Endometrium (tissue), 2 donors: ENCODE data around the gene DNPH1.
A peak's percentile ranks its signal among the peaks of the same experiment; 100 is the strongest.

ENCODE experiments used
- FAIRE-seq: peaks from 2 replicates; lab custom pipeline; 2012; peaks lifted over from hg19 to GRCh38; lab: Jason Lieb, UNC
- donor health status: control.
- donor health status: control.

DNPH1 gene

DNA sequence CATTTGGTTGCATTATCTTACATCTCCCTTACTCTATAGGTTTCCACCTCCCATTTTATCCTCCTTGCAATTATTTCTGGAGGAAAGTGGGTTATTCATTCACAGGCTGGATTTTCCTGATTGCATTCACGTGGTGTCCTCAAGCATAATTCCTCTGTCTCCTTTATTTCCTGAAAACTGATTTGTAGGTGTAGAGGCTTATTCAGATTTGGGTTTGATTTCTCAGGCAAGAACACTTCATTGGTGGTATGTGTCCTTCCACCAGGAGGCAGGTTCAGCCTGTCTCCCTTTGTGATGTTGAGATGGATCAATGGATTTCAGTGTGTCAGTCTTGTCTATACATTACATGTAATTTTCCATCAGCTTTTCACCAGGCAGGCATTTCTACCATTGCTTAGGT lies 17.3 kb downstream of the DNPH1 start:
- FAIRE-seq: no peak

DNA sequence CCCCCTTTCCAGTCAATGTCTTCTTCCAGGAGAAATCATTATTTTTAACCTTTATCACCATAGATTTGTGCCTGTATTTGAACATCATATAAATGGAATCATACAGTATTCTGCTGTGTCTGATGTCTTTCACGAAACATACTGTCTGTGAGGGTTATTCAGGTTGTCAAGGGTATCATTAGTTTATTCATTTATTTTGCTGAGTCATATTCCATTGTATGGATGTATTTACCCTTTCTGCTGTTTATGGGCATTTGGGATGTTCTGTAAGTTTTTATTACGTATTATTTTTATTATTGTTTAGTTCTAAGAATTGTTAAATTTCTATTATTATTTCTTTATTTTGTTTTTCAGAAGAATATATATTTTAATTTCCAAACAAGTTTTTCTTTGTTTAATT lies 22.0 kb downstream of the DNPH1 start:
- peak; percentile 35 for FAIRE-seq

GRCh38 chr6:43205849-43206248 lies 23.4 kb downstream of the DNPH1 start:
- no peak for FAIRE-seq

DNA sequence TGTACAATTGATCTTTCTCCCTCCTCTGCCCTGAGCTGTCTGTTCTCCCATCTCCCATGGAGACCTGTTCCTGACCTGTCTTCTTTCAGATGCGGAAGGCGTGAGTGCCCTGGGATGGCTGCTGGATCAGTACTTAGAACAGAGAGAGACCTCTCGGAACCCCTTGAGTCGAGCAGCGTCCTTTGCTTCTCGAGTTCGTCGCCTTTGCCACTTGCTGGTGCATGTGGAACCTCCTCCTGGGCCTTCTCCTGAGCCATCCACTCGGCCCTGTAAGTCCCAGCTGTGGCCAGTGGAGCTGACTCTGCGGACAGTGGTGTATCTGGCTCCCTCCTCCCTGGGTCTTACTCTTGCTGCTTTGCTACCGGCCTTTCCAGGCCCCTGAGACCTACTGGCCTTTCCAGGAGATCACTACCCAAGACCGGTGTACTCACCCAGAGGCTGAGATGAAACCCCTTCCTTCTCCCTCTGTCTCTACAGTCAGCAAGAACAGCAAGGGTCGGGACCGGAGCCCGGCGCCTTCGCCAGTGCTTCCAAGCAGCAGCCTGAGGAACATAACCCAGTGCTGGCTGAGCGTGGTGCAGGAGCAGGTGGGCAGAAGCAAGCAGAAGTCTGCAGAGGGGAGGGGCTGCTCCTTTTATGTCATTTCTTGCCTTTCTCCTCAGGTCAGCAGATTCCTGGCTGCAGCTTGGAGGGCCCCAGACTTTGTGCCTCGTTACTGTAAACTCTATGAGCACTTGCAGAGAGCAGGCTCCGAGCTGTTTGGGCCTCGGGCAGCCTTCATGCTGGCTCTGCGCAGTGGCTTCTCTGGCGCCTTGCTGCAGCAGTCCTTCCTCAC lies 24.8 kb downstream of the DNPH1 start:
- no peak for FAIRE-seq

DNA sequence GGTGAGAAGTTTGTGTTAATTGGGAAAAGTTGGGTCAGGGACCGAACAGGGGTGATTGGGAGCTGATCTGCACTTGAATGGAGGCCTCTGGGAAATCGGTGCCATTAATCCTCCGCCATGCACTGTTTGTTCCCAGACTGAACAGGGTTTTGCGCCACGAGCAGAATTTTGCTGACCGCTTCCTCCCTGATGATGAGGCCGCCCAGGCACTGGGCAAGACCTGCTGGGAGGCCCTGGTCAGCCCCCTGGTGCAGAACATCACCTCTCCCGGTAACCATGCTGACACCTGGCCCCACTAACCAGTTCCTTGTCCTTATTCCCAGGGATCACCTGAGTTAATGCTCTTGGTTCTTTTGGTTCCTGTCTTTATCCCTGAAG lies 25.6 kb downstream of the DNPH1 start:
- no peak for FAIRE-seq

- no peak for FAIRE-seq
These were observed 26.1 kb downstream of the DNPH1 start for GRCh38 chr6:43203029-43203717.

DNA sequence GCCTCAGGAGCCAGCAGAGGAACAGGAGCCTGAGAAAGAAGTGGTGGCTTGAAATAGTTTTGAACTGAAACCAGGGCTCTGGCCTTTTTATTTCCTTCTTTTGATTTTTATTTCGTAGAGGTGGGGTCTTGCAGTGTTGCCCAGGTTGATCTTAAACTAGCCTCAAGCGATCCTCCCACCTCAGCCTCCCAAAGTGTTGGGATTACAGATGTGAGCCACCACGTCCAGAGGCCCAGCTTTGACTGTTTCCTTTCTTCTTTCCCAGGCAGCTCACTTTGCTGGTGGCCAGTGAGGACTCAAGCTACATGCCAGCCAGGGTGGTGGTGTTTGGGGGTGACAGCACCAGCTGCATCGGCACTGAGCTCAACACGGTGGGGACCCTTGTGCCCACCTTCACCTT lies 26.8 kb downstream of the DNPH1 start:
- FAIRE-seq: no peak

DNA sequence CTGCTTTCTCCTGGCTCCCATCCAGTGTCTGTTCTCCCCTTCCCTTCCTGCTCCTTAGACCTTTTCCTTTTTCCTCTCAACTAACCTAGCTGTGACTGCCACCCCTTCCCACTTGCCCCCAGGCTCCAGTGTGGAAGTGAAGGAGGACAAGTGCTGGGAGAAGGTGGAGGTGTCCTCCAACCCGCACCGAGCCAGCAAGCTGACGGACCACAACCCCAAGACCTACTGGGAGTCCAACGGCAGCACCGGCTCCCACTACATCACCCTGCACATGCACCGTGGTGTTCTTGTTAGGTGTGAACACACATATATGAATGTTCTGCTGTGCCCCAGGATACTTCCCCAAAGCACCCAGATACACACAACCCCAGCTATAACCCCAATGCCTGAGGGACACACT lies 28.7 kb downstream of the DNPH1 start:
- FAIRE-seq: no peak

DNA sequence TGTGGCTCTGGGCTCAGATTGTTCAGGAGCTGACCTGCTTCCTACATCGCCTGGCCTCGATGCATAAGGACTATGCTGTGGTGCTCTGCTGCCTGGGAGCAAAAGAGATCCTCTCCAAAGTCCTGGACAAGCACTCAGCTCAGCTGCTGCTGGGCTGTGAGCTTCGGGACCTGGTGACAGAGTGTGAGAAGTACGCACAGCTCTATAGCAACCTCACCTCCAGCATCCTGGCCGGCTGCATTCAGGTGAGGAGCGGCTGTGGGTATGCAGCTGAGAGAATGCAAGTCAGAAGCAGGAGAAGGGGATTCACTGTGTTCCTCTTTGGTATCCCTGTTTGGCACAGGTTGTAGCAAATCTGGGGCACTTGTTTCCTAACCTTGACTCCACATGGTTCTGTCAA lies 29.4 kb downstream of the DNPH1 start:
- FAIRE-seq: no peak

DNA sequence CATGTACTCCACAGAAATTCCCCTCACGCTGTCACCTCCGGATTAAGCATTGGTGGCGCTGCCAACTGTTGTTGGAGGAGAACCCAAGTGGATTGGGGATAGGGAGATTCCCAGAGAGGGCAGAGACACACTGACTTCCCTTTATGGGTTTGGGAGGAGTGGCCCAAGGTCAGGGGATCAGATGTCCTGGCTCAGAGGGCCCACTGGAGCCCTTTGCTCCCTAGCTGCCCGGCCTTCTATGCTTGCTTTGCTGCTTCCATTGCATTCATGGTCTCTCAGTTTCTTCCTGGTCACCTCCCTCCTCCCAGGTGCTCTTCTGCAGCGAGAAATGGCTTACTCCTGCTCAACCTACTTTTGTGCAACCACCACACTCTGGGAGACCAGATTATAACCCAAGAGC lies 32.9 kb downstream of the DNPH1 start:
- no peak for FAIRE-seq

DNA sequence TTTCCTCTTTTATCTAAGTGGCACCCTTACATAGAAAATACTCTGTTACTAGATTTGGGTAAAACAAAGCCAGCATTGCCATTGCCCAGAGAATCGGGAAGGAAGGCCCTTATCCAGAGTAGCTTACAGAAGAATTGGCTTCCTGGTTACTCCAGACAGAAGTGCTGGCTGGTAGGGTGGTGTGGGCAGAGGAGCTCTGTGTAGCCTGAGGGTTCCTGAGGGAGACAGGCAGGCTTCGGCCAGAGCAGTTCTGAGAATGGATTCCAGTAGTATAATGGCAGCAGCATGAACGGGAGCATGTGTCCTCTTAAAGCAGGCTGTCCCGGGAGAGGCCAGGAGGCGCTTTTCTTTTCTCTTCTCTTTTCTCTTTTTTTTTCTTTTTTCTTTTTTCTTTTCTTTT lies 35.4 kb downstream of the DNPH1 start:
- no peak for FAIRE-seq

DNA sequence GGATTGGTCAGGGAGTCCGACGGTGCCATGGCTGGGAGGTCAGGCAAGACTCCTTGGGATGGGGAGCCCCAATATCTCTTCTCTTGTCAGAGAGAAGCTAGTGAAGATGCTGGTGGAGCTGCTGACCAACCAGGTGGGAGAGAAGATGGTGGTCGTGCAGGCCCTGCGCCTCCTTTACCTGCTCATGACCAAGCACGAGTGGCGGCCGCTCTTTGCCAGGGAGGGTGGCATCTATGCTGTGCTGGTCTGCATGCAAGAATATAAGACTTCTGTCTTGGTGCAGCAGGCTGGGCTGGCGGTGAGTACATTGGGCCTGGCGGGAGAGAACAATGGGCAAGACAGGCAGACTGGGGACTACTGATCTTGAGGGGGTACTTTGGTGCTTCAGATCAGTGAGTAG lies 36.4 kb downstream of the DNPH1 start:
- no peak for FAIRE-seq

GRCh38 chr6:43189776-43190304 lies 39.4 kb downstream of the DNPH1 start:
- no peak for FAIRE-seq

- FAIRE-seq: no peak
These were observed 40.9 kb downstream of the DNPH1 start for GRCh38 chr6:43188426-43188825.

DNA sequence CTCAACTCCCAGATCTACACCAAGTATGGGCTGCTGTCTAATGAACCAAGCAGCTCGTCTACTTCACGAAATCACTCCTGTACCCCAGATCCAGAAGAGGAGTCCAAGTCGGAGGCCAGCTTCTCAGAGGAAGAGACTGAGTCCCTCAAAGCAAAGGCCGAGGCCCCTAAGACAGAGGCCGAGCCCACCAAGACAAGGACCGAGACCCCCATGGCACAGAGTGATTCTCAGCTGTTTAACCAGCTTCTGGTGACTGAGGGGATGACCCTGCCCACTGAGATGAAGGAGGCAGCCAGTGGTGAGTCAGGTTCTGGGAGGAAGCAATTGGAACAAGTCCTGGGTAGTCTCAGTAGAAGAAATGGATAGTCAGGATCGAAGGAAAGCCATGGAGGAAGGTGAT lies 41.5 kb downstream of the DNPH1 start:
- no peak for FAIRE-seq

- FAIRE-seq: no peak
These were observed 42.6 kb downstream of the DNPH1 start for GRCh38 chr6:43186706-43187105.

DNA sequence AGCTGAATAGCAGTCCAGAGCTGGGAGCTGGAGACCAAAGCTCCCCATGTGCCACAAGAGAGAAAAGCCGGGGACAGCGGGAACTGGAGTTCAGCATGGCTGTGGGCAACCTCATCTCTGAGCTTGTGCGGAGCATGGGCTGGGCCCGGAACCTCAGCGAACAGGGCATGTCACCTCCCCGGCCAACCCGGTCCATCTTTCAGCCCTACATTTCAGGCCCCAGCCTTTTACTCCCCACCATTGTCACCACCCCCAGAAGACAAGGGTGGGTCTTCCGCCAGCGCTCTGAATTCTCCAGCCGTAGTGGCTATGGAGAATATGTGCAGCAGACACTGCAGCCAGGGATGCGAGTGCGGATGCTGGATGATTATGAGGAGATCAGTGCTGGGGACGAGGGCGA lies 43.3 kb downstream of the DNPH1 start:
- FAIRE-seq: no peak

GRCh38 chr6:43185391-43185985 lies 43.8 kb downstream of the DNPH1 start:
- FAIRE-seq: no peak

DNA sequence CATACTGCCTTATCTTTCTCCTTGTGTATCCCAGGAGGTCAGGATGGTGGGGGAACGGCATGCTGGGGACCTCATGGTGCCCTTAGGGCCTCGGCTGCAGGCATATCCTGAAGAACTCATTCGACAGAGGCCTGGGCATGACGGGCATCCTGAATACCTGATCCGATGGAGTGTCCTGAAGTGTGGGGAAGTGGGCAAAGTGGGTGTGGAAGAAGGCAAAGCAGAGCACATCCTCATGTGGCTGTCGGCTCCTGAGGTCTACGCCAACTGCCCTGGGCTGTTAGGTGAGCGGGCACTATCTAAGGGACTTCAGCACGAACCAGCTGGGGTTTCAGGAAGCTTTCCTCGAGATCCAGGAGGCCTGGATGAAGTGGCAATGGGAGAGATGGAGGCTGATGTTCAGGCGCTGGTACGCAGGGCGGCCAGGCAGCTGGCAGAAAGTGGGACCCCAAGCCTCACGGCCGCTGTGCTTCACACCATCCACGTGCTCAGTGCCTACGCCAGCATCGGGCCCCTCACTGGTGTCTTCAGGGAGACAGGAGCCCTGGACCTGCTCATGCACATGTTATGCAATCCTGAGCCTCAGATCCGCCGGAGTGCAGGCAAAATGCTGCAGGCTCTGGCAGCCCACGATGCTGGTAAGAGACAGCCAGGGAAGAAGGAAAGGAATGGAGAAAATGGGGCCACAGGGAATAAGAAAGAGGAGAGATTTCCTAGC lies 44.9 kb downstream of the DNPH1 start:
- no peak for FAIRE-seq

- no peak for FAIRE-seq
These were observed 45.8 kb downstream of the DNPH1 start for GRCh38 chr6:43183441-43183840.

GRCh38 chr6:43181942-43182860 lies 47.1 kb downstream of the DNPH1 start, which contains the start of gene CUL9:
TSS of gene CUL9 (plus strand) at chr6:43182196. CDS start at chr6:43184311, 2,115 bp downstream.
- no peak for FAIRE-seq
